NT2/D1 (cell line): ENCODE measurements around the gene USP11.

ENCODE experiments used
- SUZ12 ChIP-seq: IDR thresholded peaks from 2 replicates; pipeline ENCODE4 v1.6.1; 2011; ENCODE audit not compliant: insufficient read length, insufficient read depth; ENCODE audit errors: extremely low read depth
- YY1 ChIP-seq: IDR thresholded peaks from 2 replicates; pipeline ENCODE4 v1.6.1; 2011; ENCODE audit not compliant: insufficient read length, insufficient read depth
- ZNF274 ChIP-seq: IDR thresholded peaks from 2 replicates; pipeline ENCODE4 v1.6.1; 2011; ENCODE audit warnings: mild to moderate bottlenecking, low read depth, low read length

- TF ChIP-seq SUZ12 = no peak
- no peak for TF ChIP-seq ZNF274
- no peak for TF ChIP-seq YY1
Measured at GRCh38 chrX:47204970-47205369, 27.8 kb upstream of the USP11 start.
